Suprapubic skin (tissue), 4 donors: ENCODE results near the gene PMEPA1.

Experiments
- POLR2A ChIP-seq, 2 donors: fragments of 450-650 bp; IDR thresholded peaks; one replicate each; pipeline ENCODE4 v1.6.1; 2017; ENCODE audit warnings: antibody characterized with exemption in 2 of 2, mild to moderate bottlenecking in 2 of 2, moderate library complexity in 2 of 2
- POLR2AphosphoS5 ChIP-seq, 3 donors: sonication (generic); formaldehyde crosslinking; IDR thresholded peaks; one replicate each; pipeline ENCODE4 v1.6.1; 2017; ENCODE audit warnings: antibody characterized with exemption in 3 of 3

DNA sequence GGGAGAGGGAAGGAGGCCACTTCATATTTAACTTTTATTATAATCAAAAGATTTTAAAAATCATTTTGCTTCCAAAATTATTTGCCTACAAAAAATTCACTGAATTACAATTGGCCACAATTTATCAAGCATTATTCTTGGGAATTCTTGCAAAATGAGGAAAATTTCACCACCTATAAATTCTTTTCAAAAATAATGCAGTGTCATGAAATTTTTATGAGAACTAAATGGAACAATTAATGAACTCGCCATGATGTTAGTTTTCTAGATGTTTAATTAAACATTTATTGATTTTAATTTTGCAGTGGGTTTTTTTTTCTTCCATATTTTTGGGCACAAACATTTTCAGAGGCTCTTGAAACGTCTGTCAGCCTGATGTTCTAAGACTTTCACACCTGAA lies 83.8 kb downstream of the PMEPA1 start:
- no peak for TF ChIP-seq POLR2AphosphoS5 (IDR thresholded peaks at IDR 0.05)
- TF ChIP-seq POLR2A (IDR thresholded peaks at IDR 0.05): no peak
